Activated T-helper 1 cell treated with anti-CD3 and anti-CD28 coated beads, Interleukin-2, amount 50 U/mL, for 16 hours (primary cell): Measurements from ENCODE around the gene NCAM1.

Source experiments
- DNase-seq, 2 donors: peaks; one replicate each; pipeline ENCODE4 v3.0.0-alpha.2; 2020; ENCODE audit warnings: low read depth in 1 of 2, low spot score in 1 of 2

NCAM1 gene

GRCh38 chr11:113272927-113273615 lies 311.9 kb downstream of the NCAM1 start:
- DNase-seq: no peak

- no peak for DNase-seq
Observed at GRCh38 chr11:113273720-113274119, 312.5 kb downstream of the NCAM1 start.

- DNase-seq: no peak
Observed at GRCh38 chr11:113274713-113275582, 313.7 kb downstream of the NCAM1 start.

- DNase-seq: no peak
Observed at GRCh38 chr11:113275602-113276001, 314.4 kb downstream of the NCAM1 start.

GRCh38 chr11:113276466-113276865 lies 315.2 kb downstream of the NCAM1 start:
- no peak for DNase-seq

GRCh38 chr11:113277907-113278306 lies 316.7 kb downstream of the NCAM1 start:
- no peak for DNase-seq

GRCh38 chr11:113278481-113278880 lies 317.3 kb downstream of the NCAM1 start:
- DNase-seq: no peak

GRCh38 chr11:113278925-113279324 lies 317.7 kb downstream of the NCAM1 start:
- DNase-seq: no peak

GRCh38 chr11:113279591-113279990 lies 318.4 kb downstream of the NCAM1 start:
- no peak for DNase-seq

- no peak for DNase-seq
Observed at GRCh38 chr11:113281052-113281725, 320.0 kb downstream of the NCAM1 start.

- no peak for DNase-seq
Observed at GRCh38 chr11:113282898-113283437, 321.7 kb downstream of the NCAM1 start.

GRCh38 chr11:113283881-113284280 lies 322.7 kb downstream of the NCAM1 start:
- DNase-seq: no peak

- DNase-seq: no peak
Observed at GRCh38 chr11:113286009-113286408, 324.8 kb downstream of the NCAM1 start.

GRCh38 chr11:113286509-113287497 lies 325.6 kb downstream of the NCAM1 start:
- no peak for DNase-seq

- no peak for DNase-seq
Observed at GRCh38 chr11:113287801-113288200, 326.6 kb downstream of the NCAM1 start.

- DNase-seq: no peak
Observed at GRCh38 chr11:113288286-113288863, 327.2 kb downstream of the NCAM1 start.

- DNase-seq: peak; percentile 24 to 29
Observed at GRCh38 chr11:113289431-113290187, 328.4 kb downstream of the NCAM1 start.

- no peak for DNase-seq
Observed at GRCh38 chr11:113293936-113294335, 332.7 kb downstream of the NCAM1 start.

GRCh38 chr11:113295993-113296392 lies 334.8 kb downstream of the NCAM1 start:
- DNase-seq: no peak
